ENCODE measurements around the gene TUBB4B. TPM values are rescaled to one million over a fixed set of nuclear protein-coding genes. Genes with fewer than 3 reads are reported as not detected.

TUBB4B gene
- total RNA-seq, 1 donor from 2014 or later: 132 TPM

- DNase-seq (ENCODE audit: extremely low spot score, unreplicated experiment): no peak
- H3K4me1 Mint-ChIP-seq (ENCODE audit: unreplicated experiment): peaks cover 23% of the 10 kb centered on the region
- no peak overlapping the region for H3K27ac Mint-ChIP-seq (ENCODE audit: unreplicated experiment)
- no peak overlapping the region for H3K4me3 Mint-ChIP-seq (ENCODE audit: unreplicated experiment)
- no peaks in the 10 kb centered on the region for H3K27me3 Mint-ChIP-seq (ENCODE audit: unreplicated experiment)
- H3K36me3 Mint-ChIP-seq (ENCODE audit: unreplicated experiment): peaks cover 9% of the 10 kb centered on the region
- H3K9me3 Mint-ChIP-seq (ENCODE audit: unreplicated experiment): no peaks in the 10 kb centered on the region
- TF ChIP-seq, protein P1, sequence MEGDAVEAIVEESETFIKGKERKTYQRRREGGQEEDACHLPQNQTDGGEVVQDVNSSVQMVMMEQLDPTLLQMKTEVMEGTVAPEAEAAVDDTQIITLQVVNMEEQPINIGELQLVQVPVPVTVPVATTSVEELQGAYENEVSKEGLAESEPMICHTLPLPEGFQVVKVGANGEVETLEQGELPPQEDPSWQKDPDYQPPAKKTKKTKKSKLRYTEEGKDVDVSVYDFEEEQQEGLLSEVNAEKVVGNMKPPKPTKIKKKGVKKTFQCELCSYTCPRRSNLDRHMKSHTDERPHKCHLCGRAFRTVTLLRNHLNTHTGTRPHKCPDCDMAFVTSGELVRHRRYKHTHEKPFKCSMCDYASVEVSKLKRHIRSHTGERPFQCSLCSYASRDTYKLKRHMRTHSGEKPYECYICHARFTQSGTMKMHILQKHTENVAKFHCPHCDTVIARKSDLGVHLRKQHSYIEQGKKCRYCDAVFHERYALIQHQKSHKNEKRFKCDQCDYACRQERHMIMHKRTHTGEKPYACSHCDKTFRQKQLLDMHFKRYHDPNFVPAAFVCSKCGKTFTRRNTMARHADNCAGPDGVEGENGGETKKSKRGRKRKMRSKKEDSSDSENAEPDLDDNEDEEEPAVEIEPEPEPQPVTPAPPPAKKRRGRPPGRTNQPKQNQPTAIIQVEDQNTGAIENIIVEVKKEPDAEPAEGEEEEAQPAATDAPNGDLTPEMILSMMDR (IDR thresholded peaks at IDR 0.05): no peak
Observed at GRCh38 chr9:137244486-137245449, 3.7 kb downstream of the TUBB4B start.

- peaks cover 20% of the 10 kb centered on the region for H3K4me1 Mint-ChIP-seq (ENCODE audit: unreplicated experiment)
- H3K27me3 Mint-ChIP-seq (ENCODE audit: unreplicated experiment): no peaks in the 10 kb centered on the region
- H3K36me3 Mint-ChIP-seq (ENCODE audit: unreplicated experiment): peaks cover 9% of the 10 kb centered on the region
- DNase-seq (ENCODE audit: extremely low spot score, unreplicated experiment): no peak
- no peak overlapping the region for H3K27ac Mint-ChIP-seq (ENCODE audit: unreplicated experiment)
- H3K9me3 Mint-ChIP-seq (ENCODE audit: unreplicated experiment): no peaks in the 10 kb centered on the region
- H3K4me3 Mint-ChIP-seq (ENCODE audit: unreplicated experiment): no peak overlapping the region
- TF ChIP-seq, protein P1 (IDR thresholded peaks at IDR 0.05): no peak
Observed at GRCh38 chr9:137245450-137246421, 4.6 kb downstream of the TUBB4B start.

- Mint-ChIP-seq H3K27ac (ENCODE audit: unreplicated experiment) (no peak overlapping the region), H3K27me3 (ENCODE audit: unreplicated experiment) (no peaks in the 10 kb centered on the region), H3K4me1 (ENCODE audit: unreplicated experiment) (peaks cover 17% of the 10 kb centered on the region), H3K4me3 (ENCODE audit: unreplicated experiment) (no peak overlapping the region), H3K9me3 (ENCODE audit: unreplicated experiment) (no peaks in the 10 kb centered on the region), H3K36me3 (ENCODE audit: unreplicated experiment) (peaks cover 7% of the 10 kb centered on the region)
- DNase-seq (ENCODE audit: extremely low spot score, unreplicated experiment): no peak
- TF ChIP-seq, protein P1 (IDR thresholded peaks at IDR 0.05): no peak
Observed at GRCh38 chr9:137247135-137247915, 6.2 kb downstream of the TUBB4B start.

DNA sequence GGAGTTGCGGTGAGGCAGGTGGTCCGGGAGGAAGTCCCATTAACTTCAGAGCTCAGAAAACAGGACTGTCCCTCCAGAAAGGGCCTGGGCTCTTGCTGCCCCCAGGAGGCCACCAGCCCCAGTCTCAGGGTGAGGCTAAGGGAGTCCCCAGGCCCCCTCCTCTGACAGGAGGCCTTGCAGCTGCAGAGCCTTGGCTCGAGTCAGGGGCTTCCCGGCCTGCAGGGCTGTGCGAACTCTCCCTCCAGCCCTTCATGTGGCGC, 6.8 kb downstream of the TUBB4B start:
- H3K27me3 Mint-ChIP-seq (ENCODE audit: unreplicated experiment): no peaks in the 10 kb centered on the region
- no peak for DNase-seq (ENCODE audit: extremely low spot score, unreplicated experiment)
- peaks cover 1% of the 10 kb centered on the region for H3K36me3 Mint-ChIP-seq (ENCODE audit: unreplicated experiment)
- TF ChIP-seq, protein P1 (IDR thresholded peaks at IDR 0.05): no peak
- H3K27ac Mint-ChIP-seq (ENCODE audit: unreplicated experiment): no peak overlapping the region
- no peak overlapping the region for H3K4me3 Mint-ChIP-seq (ENCODE audit: unreplicated experiment)
- no peaks in the 10 kb centered on the region for H3K9me3 Mint-ChIP-seq (ENCODE audit: unreplicated experiment)
- H3K4me1 Mint-ChIP-seq (ENCODE audit: unreplicated experiment): peaks cover 11% of the 10 kb centered on the region
